ENCODE data around the gene CACNG4. TPM values are rescaled to one million over a fixed set of nuclear protein-coding genes. Genes with fewer than 3 reads are reported as not detected.

Gene CACNG4
- 10 to 100 TPM in 3 of 12 donors, 1 to 10 TPM in 8, not detected in 1; 5.6 to 16.3 (median 9.0) TPM for polyA plus RNA-seq (ENCODE audit: insufficient read length in 12 of 12)
- long read RNA-seq, donor 1 = 0 reads
- long read RNA-seq, donor 2 = 0 reads
- long read RNA-seq, donor 3, partial matches to known transcripts = 0 of 1 reads
- long read RNA-seq, donor 3, other reads (novel, unspliced or antisense) = 0 of 1 reads
- long read RNA-seq, donor 4, partial matches to known transcripts = 0 of 2 reads
- long read RNA-seq, donor 4, other reads (novel, unspliced or antisense) = 0 of 2 reads
- long read RNA-seq, donor 5, partial matches to known transcripts = 0 of 1 reads
- long read RNA-seq, donor 5, other reads (novel, unspliced or antisense) = 0 of 1 reads
- long read RNA-seq, donor 6 = 0 reads
- long read RNA-seq, donor 7, partial matches to known transcripts = 0 of 3 reads
- long read RNA-seq, donor 7, other reads (novel, unspliced or antisense) = 0 of 3 reads
- long read RNA-seq, donor 8, partial matches to known transcripts = 0 of 2 reads
- long read RNA-seq, donor 8, other reads (novel, unspliced or antisense) = 0 of 2 reads
- long read RNA-seq, donor 9, partial matches to known transcripts = 0 of 3 reads
- long read RNA-seq, donor 9, other reads (novel, unspliced or antisense) = 0 of 3 reads
- long read RNA-seq, donor 10, partial matches to known transcripts = 0 of 3 reads
- long read RNA-seq, donor 10, other reads (novel, unspliced or antisense) = 0 of 3 reads
- long read RNA-seq, donor 11, partial matches to known transcripts = 0 of 4 reads
- long read RNA-seq, donor 11, other reads (novel, unspliced or antisense) = 0 of 4 reads

- DNase-seq = peak; percentile 41
These were observed at the start of gene CACNG4 for GRCh38 chr17:66963909-66964771. Gene CACNG4 (plus strand): TSS chr17:66964707. CDS start chr17:66964912, 205 bp downstream.

DNA sequence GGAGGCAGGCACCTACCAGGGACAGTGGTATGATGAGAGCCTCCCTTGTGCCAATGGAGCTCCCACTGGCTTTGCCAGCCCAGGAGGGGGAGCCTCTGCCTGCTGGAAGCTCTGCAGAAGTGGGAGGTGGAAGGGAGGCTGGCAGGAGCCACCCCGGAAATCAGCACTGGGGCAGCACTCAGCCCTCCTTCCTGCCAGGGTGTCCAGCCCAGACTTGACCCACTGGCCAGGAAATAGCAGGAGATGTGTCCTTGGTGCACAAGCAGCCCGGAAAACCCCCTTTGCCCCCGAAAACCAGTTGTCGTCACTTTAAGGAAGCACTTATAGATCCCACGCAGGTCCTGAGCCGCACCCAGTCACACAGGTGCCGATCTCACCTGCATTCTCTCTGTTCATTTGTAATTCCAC lies 49.3 kb upstream of the CACNG4 start:
- DNase-seq = no peak

GRCh38 chr17:66915792-66916191 lies 48.7 kb upstream of the CACNG4 start:
- DNase-seq = no peak

DNA sequence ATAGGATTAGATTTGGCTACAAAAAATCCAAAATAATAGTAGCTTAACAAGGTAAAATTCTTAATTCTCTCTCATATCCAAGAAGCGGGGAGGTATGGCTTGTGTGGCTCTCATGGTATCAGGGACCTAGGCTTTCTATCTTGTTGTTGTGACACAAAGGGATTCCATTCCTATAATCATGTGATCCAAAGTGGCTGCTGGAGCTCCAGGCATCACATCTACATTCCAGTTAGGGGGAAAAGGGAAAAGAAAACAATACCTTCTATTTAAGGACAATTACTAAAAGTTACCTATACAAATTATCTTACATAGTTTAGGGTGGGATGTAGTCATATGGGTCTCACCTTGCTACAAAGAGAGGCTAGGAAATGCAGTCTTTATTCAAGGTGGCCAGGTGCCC lies 47.6 kb upstream of the CACNG4 start:
- DNase-seq = no peak

GRCh38 chr17:66918896-66919295 lies 45.6 kb upstream of the CACNG4 start:
- no peak for DNase-seq

DNA sequence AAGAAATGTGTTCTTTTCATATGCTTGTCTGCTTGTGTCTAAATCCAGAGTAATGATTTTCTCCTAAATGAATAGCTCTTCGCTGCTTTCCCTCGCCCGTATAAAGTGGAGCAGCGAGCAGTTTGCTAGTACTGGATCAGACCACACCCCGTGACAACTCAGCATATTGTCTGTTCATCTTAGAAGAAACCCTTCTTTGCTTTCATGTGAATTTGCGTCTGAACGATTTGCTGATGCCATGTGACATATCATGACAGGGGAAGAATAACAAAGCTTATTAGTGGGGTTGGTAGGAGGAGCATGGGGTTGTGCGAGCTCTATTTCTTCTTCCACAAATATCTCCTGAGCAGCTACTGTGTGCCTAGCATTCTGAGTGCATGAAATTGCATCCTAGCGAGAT lies 44.1 kb upstream of the CACNG4 start:
- DNase-seq = no peak

- DNase-seq = no peak
These were observed 43.6 kb upstream of the CACNG4 start for GRCh38 chr17:66920950-66921349.

GRCh38 chr17:66923886-66924285 lies 40.6 kb upstream of the CACNG4 start:
- no peak for DNase-seq

GRCh38 chr17:66925811-66926500 lies 38.6 kb upstream of the CACNG4 start:
- no peak for DNase-seq

DNA sequence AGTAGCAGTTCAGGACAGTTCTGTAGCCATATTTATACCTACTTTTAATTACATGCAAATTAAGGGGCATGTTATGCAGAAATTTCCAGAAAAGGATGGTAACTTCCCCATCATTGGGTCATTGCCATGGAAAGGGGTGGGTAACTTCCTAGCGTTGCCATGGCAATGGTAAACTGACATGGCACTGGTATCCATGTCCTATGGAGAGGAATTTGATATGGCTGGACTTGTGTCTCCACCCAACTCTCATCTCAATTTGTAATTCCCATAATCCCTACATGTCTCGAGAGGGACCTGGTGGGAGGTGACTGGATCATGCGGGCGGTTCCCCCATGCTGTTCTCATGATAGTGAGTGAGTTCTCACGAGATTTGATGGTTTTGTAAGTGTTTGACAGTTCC lies 35.6 kb upstream of the CACNG4 start:
- DNase-seq = no peak

GRCh38 chr17:66929591-66929990 lies 34.9 kb upstream of the CACNG4 start:
- DNase-seq = no peak

DNA sequence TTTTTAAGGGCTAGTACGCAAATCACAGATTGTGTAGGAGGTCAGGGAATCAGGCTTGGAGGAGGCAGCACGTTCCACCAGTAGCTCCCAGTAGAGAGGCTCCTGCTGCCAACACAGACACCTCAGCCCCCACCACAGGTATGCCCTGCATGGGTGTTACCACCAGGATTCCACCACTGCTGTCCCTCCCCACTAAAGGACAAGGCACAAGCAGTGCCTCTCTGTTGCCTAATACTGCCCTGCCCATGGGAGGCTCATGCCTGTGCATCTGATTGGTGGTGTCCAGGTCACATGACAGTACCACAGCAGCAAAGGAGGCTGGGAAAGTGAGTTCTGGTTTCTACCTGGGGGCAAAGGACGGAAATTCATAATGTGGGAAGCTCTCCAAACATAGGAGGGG lies 33.6 kb upstream of the CACNG4 start:
- no peak for DNase-seq

- DNase-seq = no peak
These were observed 32.2 kb upstream of the CACNG4 start for GRCh38 chr17:66932311-66932710.

DNA sequence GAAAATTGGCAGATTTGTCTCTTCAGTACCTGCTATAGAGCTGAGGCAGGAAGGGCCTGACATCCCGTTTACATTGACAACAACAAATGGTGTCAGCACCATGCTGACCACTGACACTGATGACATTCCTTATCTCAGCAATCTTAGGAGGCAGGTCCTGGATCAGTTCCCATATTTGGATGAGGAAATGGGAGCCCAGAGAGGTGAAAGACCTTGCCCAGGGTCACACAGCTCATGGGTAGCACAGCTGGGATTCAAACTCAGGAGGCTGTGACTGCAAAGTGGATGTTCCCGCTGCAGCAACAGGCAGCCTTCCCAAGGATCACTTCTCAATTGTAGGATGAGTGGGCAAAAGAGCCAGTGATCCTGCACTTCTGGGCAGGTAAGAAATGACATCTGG lies 30.5 kb upstream of the CACNG4 start:
- no peak for DNase-seq

- DNase-seq = no peak
These were observed 28.8 kb upstream of the CACNG4 start for GRCh38 chr17:66935717-66936116.

DNA sequence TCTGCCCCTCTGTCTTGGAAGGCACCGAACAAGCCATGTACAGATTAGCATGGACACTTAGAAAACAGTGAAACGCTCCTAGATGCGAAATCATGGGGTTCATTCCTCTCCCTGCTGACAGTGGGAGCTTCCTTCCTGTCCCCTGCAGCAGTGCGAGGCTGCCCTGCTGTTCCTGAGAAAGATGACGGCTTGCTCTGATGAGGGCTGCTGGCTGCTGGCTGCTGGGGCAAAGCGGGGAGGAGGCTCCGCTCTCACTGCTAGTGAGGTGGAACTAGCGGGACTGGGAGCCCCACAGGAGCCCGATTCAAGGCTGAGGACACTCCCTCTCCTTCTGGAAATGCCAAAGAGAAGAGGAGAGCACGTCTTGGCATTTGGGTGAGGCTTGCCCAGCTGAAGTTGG lies 25.9 kb upstream of the CACNG4 start:
- no peak for DNase-seq

GRCh38 chr17:66939461-66940114 lies 24.9 kb upstream of the CACNG4 start:
- no peak for DNase-seq

- DNase-seq = no peak
These were observed 23.3 kb upstream of the CACNG4 start for GRCh38 chr17:66941249-66941648.

DNA sequence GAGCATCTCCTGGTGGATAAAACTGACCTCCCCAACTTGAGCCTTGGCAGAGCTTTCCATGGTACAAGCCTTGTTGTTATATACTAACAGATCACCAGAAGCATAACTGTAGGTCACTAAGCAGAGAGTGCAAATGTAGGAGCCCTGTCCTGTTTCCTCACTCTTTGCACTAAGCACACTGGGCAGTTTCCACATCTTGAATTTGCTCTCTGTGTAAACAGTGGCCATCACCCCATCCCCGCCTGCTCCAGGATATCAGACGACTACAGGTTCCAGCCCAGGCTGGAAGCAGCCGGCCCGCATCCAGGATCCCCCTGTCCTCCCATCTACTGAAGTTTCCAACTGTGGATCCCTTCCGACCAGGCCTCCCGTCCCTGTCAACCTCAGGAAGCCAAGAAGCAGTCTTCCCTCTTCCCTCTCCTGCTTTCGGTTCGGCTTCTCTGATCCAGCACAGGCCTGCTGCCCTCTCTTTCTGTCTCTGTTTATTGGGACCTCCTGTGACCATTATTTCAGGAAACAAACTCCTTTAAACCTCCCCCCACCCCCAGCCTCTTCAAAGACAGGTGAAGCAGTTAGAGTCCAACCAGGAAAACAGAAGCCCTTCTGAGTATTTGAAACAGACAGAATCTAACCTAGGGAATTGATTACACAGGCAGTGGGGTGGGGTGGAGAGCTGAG lies 22.6 kb upstream of the CACNG4 start:
- no peak for DNase-seq

Measured in muscle of arm (tissue), 14 donors.